ENCODE data around the gene TINAG. TPM values are rescaled to one million over a fixed set of nuclear protein-coding genes. Genes with fewer than 3 reads are reported as not detected.

Gene TINAG, protein sequence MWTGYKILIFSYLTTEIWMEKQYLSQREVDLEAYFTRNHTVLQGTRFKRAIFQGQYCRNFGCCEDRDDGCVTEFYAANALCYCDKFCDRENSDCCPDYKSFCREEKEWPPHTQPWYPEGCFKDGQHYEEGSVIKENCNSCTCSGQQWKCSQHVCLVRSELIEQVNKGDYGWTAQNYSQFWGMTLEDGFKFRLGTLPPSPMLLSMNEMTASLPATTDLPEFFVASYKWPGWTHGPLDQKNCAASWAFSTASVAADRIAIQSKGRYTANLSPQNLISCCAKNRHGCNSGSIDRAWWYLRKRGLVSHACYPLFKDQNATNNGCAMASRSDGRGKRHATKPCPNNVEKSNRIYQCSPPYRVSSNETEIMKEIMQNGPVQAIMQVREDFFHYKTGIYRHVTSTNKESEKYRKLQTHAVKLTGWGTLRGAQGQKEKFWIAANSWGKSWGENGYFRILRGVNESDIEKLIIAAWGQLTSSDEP
- polyA plus RNA-seq (2012; ENCODE audit: insufficient read depth, insufficient read length) = not detected

GRCh38 chr6:54308289-54308985 lies at the start of gene TINAG:
TINAG (plus strand) TSS chr6:54308441; CDS start chr6:54308551, 110 bp downstream.
- no peak within 1 kb of the TSS for H3K4me3 ChIP-seq (ENCODE audit: low read length)
- DNase-seq (ENCODE audit: low read depth, low spot score) = no peak

- no peak for DNase-seq (ENCODE audit: low read depth, low spot score)
- no peak overlapping the region for H3K4me3 ChIP-seq (ENCODE audit: low read length)
These were observed 48.2 kb upstream of the TINAG start for GRCh38 chr6:54260025-54260424.

- no peak overlapping the region for H3K4me3 ChIP-seq (ENCODE audit: low read length)
- DNase-seq (ENCODE audit: low read depth, low spot score) = no peak
These were observed 45.7 kb upstream of the TINAG start for GRCh38 chr6:54262499-54262898.

- no peak overlapping the region for H3K4me3 ChIP-seq (ENCODE audit: low read length)
- DNase-seq (ENCODE audit: low read depth, low spot score) = no peak
These were observed 45.3 kb upstream of the TINAG start for GRCh38 chr6:54262971-54263370.

DNA sequence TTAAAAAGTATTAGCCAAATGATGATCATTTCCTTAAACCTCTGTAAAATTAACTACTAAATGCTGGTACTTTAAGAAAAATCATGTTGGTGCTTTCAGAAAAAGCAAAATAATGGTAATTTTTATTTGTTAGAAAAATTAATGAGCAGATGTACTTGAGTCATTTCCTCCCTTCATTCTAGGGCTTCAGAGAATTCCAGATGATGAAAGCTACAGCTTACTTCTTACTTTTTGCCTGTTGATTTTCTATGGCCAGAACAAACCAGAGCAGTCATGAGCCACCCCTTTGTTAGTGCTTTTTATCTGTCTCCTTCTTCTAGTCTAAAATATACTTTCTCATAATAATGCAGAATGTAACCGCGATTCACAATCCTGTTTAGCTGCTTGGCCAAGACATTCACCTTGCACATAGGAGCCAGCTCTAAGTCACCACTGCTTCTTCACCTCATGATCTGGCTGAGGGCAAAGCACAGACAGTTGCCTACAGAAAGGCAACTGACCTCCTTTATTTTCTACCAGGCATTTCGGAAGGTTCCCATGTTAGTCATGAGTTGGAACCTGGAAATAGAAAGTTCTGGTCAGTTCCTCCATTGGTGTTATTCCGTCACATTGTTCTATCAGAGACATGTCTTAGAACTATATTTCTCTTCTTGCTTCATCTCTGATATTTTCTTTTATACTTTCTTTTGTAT lies 43.5 kb upstream of the TINAG start:
- no peak for DNase-seq (ENCODE audit: low read depth, low spot score)
- no peak overlapping the region for H3K4me3 ChIP-seq (ENCODE audit: low read length)

- H3K4me3 ChIP-seq (ENCODE audit: low read length) = no peak overlapping the region
- DNase-seq (ENCODE audit: low read depth, low spot score) = no peak
These were observed 41.8 kb upstream of the TINAG start for GRCh38 chr6:54266400-54266923.

DNA sequence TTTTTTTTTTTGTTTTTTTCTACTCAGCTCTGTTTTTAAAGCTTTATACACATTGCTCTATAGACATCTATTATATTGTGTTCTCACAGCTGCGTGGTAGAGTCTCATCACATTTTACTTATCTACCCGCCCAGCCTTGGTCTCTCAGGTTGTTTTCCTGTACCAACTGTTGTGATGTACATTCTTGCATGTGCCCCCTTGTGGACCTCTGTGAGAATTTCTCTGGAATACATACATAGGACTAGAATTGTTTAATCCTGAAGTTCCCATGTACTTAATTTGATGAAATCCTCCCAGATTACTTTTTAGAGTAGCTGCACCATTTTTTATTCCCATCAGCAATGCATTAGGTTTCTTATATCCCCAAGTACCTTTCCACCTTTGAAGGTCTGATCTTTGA lies 40.4 kb upstream of the TINAG start:
- H3K4me3 ChIP-seq (ENCODE audit: low read length) = no peak overlapping the region
- peak; percentile 22 for DNase-seq (ENCODE audit: low read depth, low spot score)

- no peak for DNase-seq (ENCODE audit: low read depth, low spot score)
- no peak overlapping the region for H3K4me3 ChIP-seq (ENCODE audit: low read length)
These were observed 34.9 kb upstream of the TINAG start for GRCh38 chr6:54273214-54273820.

GRCh38 chr6:54274383-54274782 lies 33.9 kb upstream of the TINAG start:
- H3K4me3 ChIP-seq (ENCODE audit: low read length) = no peak overlapping the region
- no peak for DNase-seq (ENCODE audit: low read depth, low spot score)

DNA sequence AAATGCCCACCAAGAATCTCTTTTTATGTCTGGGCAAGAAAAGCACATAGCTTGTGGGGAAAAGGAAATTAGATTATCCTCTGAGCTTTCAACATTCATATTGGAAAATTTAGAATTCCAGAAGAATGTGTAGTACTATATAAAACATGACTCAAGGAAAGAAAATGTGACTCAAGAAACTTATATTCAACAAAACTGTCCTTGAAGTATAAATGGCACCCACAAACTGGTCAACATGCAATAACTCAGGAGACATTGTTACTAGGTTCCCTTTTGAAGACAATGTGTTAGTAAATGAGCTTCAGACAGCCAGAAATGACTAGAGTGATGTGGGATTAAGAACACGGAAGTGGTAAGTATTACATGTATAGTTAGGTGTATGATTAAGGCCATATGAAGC lies 26.1 kb upstream of the TINAG start:
- DNase-seq (ENCODE audit: low read depth, low spot score) = peak; percentile 22
- no peak overlapping the region for H3K4me3 ChIP-seq (ENCODE audit: low read length)

DNA sequence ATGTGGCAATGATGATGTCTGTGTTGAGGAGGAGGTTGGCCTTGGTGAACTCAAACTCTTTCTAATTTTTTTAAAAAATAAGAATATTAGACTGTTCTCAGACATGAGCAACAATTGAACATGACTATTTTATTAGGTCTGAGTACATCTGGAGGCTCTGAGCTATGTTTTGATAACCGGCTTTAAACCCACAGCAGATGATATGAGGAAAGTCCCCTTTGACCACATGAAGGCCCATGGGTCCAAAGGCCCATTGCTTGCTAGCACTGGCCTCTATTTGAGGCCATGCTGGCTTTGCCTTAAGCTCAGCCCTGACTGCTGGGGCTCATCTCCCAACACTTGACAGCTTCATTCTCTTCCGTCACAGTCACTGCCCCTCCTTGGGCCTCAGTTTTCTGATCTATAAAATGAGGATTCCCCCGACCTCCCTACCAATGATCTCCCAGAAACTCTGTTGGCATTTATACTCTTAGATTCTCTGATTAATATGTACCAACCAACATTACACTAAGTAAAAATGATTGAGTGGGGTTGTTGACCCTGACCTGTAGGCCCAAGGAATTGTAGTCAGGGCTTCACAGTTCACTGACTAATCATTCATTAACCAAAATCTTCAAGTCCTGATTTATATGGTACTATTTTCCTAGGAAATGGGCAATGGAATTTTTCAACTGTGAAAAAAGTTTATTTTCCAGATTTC lies 23.9 kb upstream of the TINAG start:
- no peak for DNase-seq (ENCODE audit: low read depth, low spot score)

GRCh38 chr6:54285595-54285994 lies 22.6 kb upstream of the TINAG start:
- no peak for DNase-seq (ENCODE audit: low read depth, low spot score)
- H3K4me3 ChIP-seq (ENCODE audit: low read length) = no peak overlapping the region

More for the DNA sequence above, 23.9 kb upstream of the TINAG start:
- no peak overlapping the region for H3K4me3 ChIP-seq (ENCODE audit: low read length)

DNA sequence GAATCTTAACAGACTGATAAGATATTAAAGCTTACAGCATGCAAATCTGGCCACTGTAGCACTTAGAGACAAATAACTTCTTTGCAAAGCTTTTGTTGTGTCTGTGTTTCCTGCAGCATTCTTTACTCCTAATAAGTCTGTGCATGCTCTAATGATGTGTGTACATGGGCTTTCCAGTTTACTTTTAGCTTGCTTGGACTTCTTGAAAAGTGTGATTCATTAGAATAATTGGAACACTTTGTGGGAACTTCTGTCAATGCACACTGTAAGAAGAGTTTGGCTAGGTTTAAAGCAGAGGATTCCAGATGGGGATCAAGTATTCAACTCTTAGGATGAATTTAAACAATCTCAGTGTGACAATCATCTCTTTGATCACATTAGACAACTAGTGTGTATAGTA lies 22.1 kb upstream of the TINAG start:
- no peak for DNase-seq (ENCODE audit: low read depth, low spot score)
- no peak overlapping the region for H3K4me3 ChIP-seq (ENCODE audit: low read length)

- DNase-seq (ENCODE audit: low read depth, low spot score) = no peak
- no peak overlapping the region for H3K4me3 ChIP-seq (ENCODE audit: low read length)
These were observed 19.8 kb upstream of the TINAG start for GRCh38 chr6:54288474-54288873.

GRCh38 chr6:54289426-54289825 lies 18.8 kb upstream of the TINAG start:
- DNase-seq (ENCODE audit: low read depth, low spot score) = no peak

DNA sequence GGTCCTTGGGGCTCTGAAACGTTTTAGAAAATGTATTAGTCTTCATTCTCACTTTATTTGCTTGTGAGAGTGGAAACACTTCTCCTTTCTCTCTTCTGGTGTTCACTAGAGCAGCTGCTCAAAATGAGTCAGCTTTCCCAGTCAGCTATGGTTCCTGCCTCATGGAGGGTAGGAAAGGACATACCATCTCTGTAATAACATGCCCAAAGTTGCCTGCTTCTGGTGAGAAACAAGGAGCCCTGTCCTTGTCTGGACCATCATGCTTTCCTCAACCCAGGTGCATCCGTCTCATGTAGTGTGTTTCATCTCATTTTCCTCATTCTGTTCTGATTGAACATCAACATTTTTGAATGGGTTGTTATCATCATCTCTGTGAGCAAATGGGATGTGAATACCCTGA lies 17.1 kb upstream of the TINAG start:
- no peak overlapping the region for H3K4me3 ChIP-seq (ENCODE audit: low read length)
- DNase-seq (ENCODE audit: low read depth, low spot score) = no peak

More at GRCh38 chr6:54289426-54289825, 18.8 kb upstream of the TINAG start:
- no peak overlapping the region for H3K4me3 ChIP-seq (ENCODE audit: low read length)

DNA sequence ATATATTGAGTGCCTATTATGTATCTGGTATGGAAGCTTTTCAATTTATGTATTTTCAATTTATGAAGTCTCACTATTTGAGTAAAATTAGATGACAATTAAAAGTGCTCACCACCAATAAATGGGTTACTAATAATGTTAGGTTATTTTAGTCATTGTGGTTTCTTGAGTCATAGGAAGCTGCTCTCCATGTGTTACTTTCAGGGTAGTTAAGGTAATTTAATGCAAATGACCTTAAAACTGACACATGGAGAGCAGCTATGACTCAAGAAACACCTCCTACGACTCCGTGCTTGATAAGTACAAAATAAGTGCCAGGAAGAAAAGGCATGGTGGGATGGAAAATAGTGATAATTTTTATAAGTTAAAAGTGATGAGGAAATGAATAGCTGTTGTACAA lies 16.5 kb upstream of the TINAG start:
- no peak overlapping the region for H3K4me3 ChIP-seq (ENCODE audit: low read length)
- no peak for DNase-seq (ENCODE audit: low read depth, low spot score)

- H3K4me3 ChIP-seq (ENCODE audit: low read length) = no peak overlapping the region
- no peak for DNase-seq (ENCODE audit: low read depth, low spot score)
These were observed 13.2 kb upstream of the TINAG start for GRCh38 chr6:54294965-54295532.

Measured in Jurkat, Clone E6-1 (cell line).